GM21515 (cell line): ENCODE results near the gene TM2D1.
A peak's percentile ranks its signal among the peaks of the same experiment; 100 is the strongest.

Experiments used
- ATAC-seq: cut with Tn5 transposase; IDR thresholded peaks from one replicate; pipeline ENCODE4 v1.9.1; 2021; ENCODE audit not compliant: unreplicated experiment

TM2D1 gene

GRCh38 chr1:61645476-61645875 is 79.5 kb downstream of the TM2D1 start:
- no peak for ATAC-seq

DNA sequence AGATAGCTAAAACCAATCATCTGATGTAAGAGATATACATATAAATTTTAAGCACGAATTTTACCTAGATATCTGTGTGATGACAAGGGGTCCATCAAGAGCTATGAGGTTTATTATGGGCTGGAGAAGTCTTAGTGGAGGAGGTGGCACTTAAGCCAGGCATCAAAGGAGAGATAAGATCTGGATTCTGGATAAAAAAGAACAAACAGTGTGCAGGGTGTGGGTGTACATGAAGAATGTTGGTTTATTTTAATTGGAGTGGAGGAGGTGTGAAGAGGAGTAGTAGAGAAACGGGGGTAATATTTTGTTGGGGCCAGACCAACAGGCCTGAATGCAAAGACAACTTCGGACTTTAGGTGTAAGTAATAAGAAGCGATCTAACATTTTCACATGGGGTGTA is 80.6 kb downstream of the TM2D1 start:
- ATAC-seq = no peak

GRCh38 chr1:61642475-61643232 is 82.3 kb downstream of the TM2D1 start:
- no peak for ATAC-seq

DNA sequence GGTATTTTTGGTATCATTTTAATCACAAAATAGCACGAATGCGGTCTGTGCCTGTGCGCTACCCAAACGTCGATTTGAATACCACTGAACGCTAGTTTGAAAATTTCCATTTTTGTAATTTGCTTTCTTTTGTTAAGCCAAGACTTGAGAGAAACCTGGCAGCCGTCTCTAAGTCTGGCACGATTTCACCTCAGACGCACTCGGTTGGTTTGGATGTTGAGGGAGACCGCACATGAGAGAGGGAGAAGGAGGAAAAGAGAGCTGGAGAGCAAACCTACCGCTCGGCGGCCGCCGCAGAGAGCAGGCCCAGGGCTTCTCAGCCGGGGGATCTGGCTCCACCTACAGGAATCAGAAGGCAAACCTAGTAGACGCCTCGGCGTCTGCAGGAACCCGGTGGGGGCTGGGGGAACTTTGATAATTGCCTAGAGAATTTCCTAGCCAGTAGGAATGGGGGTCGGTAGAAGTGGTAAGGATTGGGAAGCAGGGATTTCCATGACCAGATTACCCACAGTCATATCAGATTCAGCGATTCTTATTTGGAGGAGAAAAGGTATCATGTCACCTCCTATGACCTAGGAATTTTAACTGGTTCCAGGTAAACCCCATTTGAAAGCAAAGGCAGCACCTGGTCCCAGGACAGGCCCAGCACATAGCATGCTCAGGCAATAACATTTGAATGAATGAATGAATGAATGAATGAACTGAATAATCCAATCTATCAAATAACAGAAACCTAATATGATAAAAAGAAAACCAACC is 83.2 kb downstream of the TM2D1 start:
- peak; percentile 97 for ATAC-seq

DNA sequence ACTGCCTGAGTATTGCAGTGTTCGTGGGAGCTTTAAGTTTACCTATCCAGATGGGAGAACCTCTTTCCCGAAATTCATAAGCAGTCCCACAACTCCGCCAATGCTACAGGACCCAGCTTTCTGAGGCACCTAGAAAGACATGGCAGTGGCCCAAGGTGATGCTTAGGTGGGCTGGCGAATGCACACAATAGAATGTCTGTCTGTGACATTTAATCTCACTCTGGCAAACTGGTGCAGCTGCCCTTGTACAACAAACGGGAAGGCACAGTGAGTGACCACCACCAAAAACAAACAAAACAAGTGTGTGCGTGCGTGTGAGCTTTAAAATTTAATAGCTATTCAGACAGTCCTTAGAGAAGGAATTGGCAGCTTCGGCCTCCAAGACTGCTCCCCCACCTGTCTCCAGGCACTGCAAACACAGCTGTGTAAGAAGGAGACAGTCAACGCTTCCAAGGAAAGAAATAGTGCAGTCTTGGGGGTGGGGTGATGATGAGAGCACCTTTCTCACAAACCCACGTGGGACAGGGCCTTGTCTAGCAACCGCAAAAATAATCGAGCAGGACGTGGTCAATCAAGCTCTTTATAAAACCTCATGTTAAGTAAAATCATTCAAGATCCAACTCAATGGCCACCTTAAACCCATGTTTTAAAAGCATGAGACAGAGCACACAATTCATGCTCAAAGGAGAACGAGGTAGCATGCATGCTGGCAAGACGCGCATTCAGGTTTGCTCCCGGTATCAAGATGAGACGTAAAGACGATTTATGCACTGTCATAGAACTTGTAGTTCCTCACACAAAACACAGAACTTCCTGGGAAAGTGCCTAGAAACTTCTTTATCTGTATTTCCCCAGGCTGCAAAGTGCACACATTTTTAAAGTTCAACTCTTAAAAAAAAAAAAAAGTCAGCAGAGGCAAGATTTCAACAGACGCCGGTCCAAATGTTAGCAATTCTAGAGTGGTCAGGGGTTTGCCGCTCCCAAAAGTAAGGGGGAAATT is 84.1 kb downstream of the TM2D1 start:
- no peak for ATAC-seq

- ATAC-seq = no peak
Measured at GRCh38 chr1:61639608-61640336, 85.2 kb downstream of the TM2D1 start.

- no peak for ATAC-seq
Measured at GRCh38 chr1:61638911-61639605, 85.9 kb downstream of the TM2D1 start.

GRCh38 chr1:61638296-61638695 is 86.6 kb downstream of the TM2D1 start:
- ATAC-seq = no peak

GRCh38 chr1:61637470-61637869 is 87.5 kb downstream of the TM2D1 start:
- ATAC-seq = no peak

DNA sequence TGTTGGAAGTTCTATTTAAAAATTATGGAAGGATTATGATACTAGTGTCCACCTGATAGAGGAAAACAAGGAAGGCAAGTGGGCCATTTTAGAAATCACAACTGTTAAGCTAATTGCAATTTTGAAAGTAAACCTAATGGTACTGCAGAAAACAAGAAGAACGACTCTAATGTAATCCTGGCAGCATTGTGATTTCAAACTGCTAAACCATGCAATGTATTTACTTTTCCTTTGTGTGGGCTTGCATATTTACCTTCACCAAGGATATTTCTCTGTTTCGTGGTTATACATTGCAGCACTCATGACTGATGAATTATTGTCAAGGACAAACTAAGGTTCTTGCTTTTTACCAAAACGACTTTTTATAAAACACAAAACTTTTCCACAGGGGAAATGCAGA is 88.1 kb downstream of the TM2D1 start:
- ATAC-seq = no peak

GRCh38 chr1:61636376-61636775 is 88.6 kb downstream of the TM2D1 start:
- ATAC-seq = no peak

GRCh38 chr1:61635557-61635956 is 89.4 kb downstream of the TM2D1 start:
- ATAC-seq = no peak

GRCh38 chr1:61631436-61631835 is 93.5 kb downstream of the TM2D1 start:
- ATAC-seq = no peak
